Measurements from ENCODE around the gene SERPINB6.
"Not testable (repeated sequence)": the region's sequence is repeated elsewhere in the genome, so short reads cannot be mapped to it uniquely, and the experiment has no call there.

Gene SERPINB6

GRCh38 chr6:2998998-2999617, 27.7 kb upstream of the SERPINB6 start:
- DNase-seq, result peak; percentile 91

GRCh38 chr6:2998249-2998997, 27.1 kb upstream of the SERPINB6 start:
- DNase-seq, result not testable (repeated sequence)

- no peak for DNase-seq
These were observed 22.5 kb upstream of the SERPINB6 start for GRCh38 chr6:2993755-2994317.

GRCh38 chr6:2992330-2992979, 21.1 kb upstream of the SERPINB6 start:
- no peak for DNase-seq

GRCh38 chr6:2990932-2991506, 19.7 kb upstream of the SERPINB6 start:
- DNase-seq, result no peak

- no peak for DNase-seq
These were observed 19.0 kb upstream of the SERPINB6 start for GRCh38 chr6:2990248-2990931.

GRCh38 chr6:2989332-2990247, 18.2 kb upstream of the SERPINB6 start:
- DNase-seq, result peak; percentile 71

- DNase-seq, result peak; percentile 80
These were observed 17.3 kb upstream of the SERPINB6 start for GRCh38 chr6:2988426-2989331.

- DNase-seq, result no peak
These were observed 16.7 kb upstream of the SERPINB6 start for GRCh38 chr6:2988094-2988425.

- DNase-seq, result no peak
These were observed 15.4 kb upstream of the SERPINB6 start for GRCh38 chr6:2986722-2987221.

GRCh38 chr6:2984738-2985406, 13.5 kb upstream of the SERPINB6 start:
- no peak for DNase-seq

- no peak for DNase-seq
These were observed 11.2 kb upstream of the SERPINB6 start for GRCh38 chr6:2982426-2983117.

- no peak for DNase-seq
These were observed 9.1 kb upstream of the SERPINB6 start for GRCh38 chr6:2980465-2980855.

GRCh38 chr6:2979819-2980464, 8.6 kb upstream of the SERPINB6 start:
- DNase-seq, result no peak

- no peak for DNase-seq
These were observed 7.6 kb upstream of the SERPINB6 start for GRCh38 chr6:2978923-2979322.

- DNase-seq, result no peak
These were observed 6.6 kb upstream of the SERPINB6 start for GRCh38 chr6:2977799-2978590.

GRCh38 chr6:2977290-2977689, 5.9 kb upstream of the SERPINB6 start:
- DNase-seq, result no peak

GRCh38 chr6:2976571-2977085, 5.3 kb upstream of the SERPINB6 start:
- DNase-seq, result no peak
